ENCODE measurements around the gene LSM6. TPM values are rescaled to one million over a fixed set of nuclear protein-coding genes. Genes with fewer than 3 reads are reported as not detected.

LSM6 gene
- total and polyA plus RNA-seq, 2 donors: 74.8 to 87.8 TPM

GRCh38 chr4:146178126-146178525 lies 2.6 kb downstream of the LSM6 start:
- H3K4me3 ChIP-seq (ENCODE audit: low read length in 2 of 2): no peak overlapping the region
- WGBS: 97% methylated on average over 8 of the region's 8 CpGs
- no peaks in the 10 kb centered on the region for H3K9me3 ChIP-seq (ENCODE audit: control insufficient read depth in 2 of 2, insufficient read depth in 1 of 2, low read length in 1 of 2)
- no peaks in the 10 kb centered on the region for H3K27me3 ChIP-seq (ENCODE audit: control insufficient read depth in 2 of 2, insufficient read depth in 1 of 2, low read length in 1 of 2)
- DNase-seq (ENCODE audit: low read depth in 6 of 9, low spot score in 9 of 9): no peak
- H3K4me1 ChIP-seq (ENCODE audit: control insufficient read depth in 2 of 2, insufficient read depth in 2 of 2, low read length in 2 of 2): peaks cover 3 to 5% of the 10 kb centered on the region in 2 donors
- no peak overlapping the region for H3K27ac ChIP-seq (ENCODE audit: low read depth in 1 of 2, low read length in 1 of 2)
- peaks cover 0 to 9% of the 10 kb centered on the region in 2 donors for H3K36me3 ChIP-seq (ENCODE audit: control insufficient read depth in 2 of 2, insufficient read depth in 2 of 2, low read length in 1 of 2)

- H3K4me1 ChIP-seq (ENCODE audit: control insufficient read depth in 2 of 2, insufficient read depth in 2 of 2, low read length in 2 of 2): peaks cover 3 to 5% of the 10 kb centered on the region in 2 donors
- DNase-seq (ENCODE audit: low read depth in 6 of 9, low spot score in 9 of 9): no peak
- peaks cover 5 to 22% of the 10 kb centered on the region in 2 donors for H3K36me3 ChIP-seq (ENCODE audit: control insufficient read depth in 2 of 2, insufficient read depth in 2 of 2, low read length in 1 of 2)
- 96% methylated on average over 7 of the region's 7 CpGs for WGBS
- H3K27ac ChIP-seq (ENCODE audit: low read depth in 1 of 2, low read length in 1 of 2): no peak overlapping the region
- no peak overlapping the region for H3K4me3 ChIP-seq (ENCODE audit: low read length in 2 of 2)
- H3K9me3 ChIP-seq (ENCODE audit: control insufficient read depth in 2 of 2, insufficient read depth in 1 of 2, low read length in 1 of 2): no peaks in the 10 kb centered on the region
- no peaks in the 10 kb centered on the region for H3K27me3 ChIP-seq (ENCODE audit: control insufficient read depth in 2 of 2, insufficient read depth in 1 of 2, low read length in 1 of 2)
Measured at GRCh38 chr4:146179784-146180370, 4.4 kb downstream of the LSM6 start.

- Histone ChIP-seq H3K4me1 (ENCODE audit: control insufficient read depth in 2 of 2, insufficient read depth in 2 of 2, low read length in 2 of 2) (peaks cover 0 to 3% of the 10 kb centered on the region in 2 donors), H3K4me3 (ENCODE audit: low read length in 2 of 2) (no peak overlapping the region), H3K9me3 (ENCODE audit: control insufficient read depth in 2 of 2, insufficient read depth in 1 of 2, low read length in 1 of 2) (no peaks in the 10 kb centered on the region), H3K27ac (ENCODE audit: low read depth in 1 of 2, low read length in 1 of 2) (no peak overlapping the region), H3K36me3 (ENCODE audit: control insufficient read depth in 2 of 2, insufficient read depth in 2 of 2, low read length in 1 of 2) (peaks cover 6 to 38% of the 10 kb centered on the region in 2 donors), H3K27me3 (ENCODE audit: control insufficient read depth in 2 of 2, insufficient read depth in 1 of 2, low read length in 1 of 2) (no peaks in the 10 kb centered on the region)
- WGBS: over 99% methylated on average over 3 of the region's 3 CpGs
- no peak for DNase-seq (ENCODE audit: low read depth in 6 of 9, low spot score in 9 of 9)
Measured at GRCh38 chr4:146182443-146182842, 6.9 kb downstream of the LSM6 start.

- Histone ChIP-seq H3K36me3 (ENCODE audit: control insufficient read depth in 2 of 2, insufficient read depth in 2 of 2, low read length in 1 of 2) (peaks cover 8 to 42% of the 10 kb centered on the region in 2 donors), H3K4me3 (ENCODE audit: low read length in 2 of 2) (no peak overlapping the region), H3K9me3 (ENCODE audit: control insufficient read depth in 2 of 2, insufficient read depth in 1 of 2, low read length in 1 of 2) (no peaks in the 10 kb centered on the region), H3K27ac (ENCODE audit: low read depth in 1 of 2, low read length in 1 of 2) (no peak overlapping the region), H3K4me1 (ENCODE audit: control insufficient read depth in 2 of 2, insufficient read depth in 2 of 2, low read length in 2 of 2) (no peaks in the 10 kb centered on the region), H3K27me3 (ENCODE audit: control insufficient read depth in 2 of 2, insufficient read depth in 1 of 2, low read length in 1 of 2) (no peaks in the 10 kb centered on the region)
- WGBS: 98% methylated on average over 2 of the region's 2 CpGs
- no peak for DNase-seq (ENCODE audit: low read depth in 6 of 9, low spot score in 9 of 9)
Measured at GRCh38 chr4:146183209-146183608, 7.7 kb downstream of the LSM6 start.

DNA sequence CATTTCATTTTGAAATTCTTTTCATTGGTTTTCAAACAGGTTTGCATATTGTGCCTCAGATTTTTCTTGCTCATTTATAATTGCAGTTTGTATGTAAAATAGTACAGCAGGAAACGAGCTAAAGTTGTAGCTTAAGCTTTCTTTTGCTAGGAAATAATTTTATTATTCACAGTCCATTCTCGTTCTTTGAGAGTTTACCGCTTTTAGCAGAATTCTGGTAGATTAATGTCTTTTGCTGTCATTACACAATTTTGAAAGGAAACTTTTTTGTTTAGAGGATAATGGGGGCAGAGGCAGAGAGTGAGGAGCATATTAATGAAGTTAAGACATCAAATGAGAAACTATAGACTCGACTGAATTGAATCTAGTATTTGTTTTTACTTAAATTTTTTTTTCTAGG lies 10.5 kb downstream of the LSM6 start:
- H3K9me3 ChIP-seq (ENCODE audit: control insufficient read depth in 2 of 2, insufficient read depth in 1 of 2, low read length in 1 of 2): no peaks in the 10 kb centered on the region
- no peaks in the 10 kb centered on the region for H3K4me1 ChIP-seq (ENCODE audit: control insufficient read depth in 2 of 2, insufficient read depth in 2 of 2, low read length in 2 of 2)
- 98% methylated on average over 4 of the region's 4 CpGs for WGBS
- no peak for DNase-seq (ENCODE audit: low read depth in 6 of 9, low spot score in 9 of 9)
- no peaks in the 10 kb centered on the region for H3K27me3 ChIP-seq (ENCODE audit: control insufficient read depth in 2 of 2, insufficient read depth in 1 of 2, low read length in 1 of 2)
- H3K27ac ChIP-seq (ENCODE audit: low read depth in 1 of 2, low read length in 1 of 2): no peak overlapping the region
- H3K36me3 ChIP-seq (ENCODE audit: control insufficient read depth in 2 of 2, insufficient read depth in 2 of 2, low read length in 1 of 2): peaks cover 16 to 59% of the 10 kb centered on the region in 2 donors
- H3K4me3 ChIP-seq (ENCODE audit: low read length in 2 of 2): no peak overlapping the region

DNA sequence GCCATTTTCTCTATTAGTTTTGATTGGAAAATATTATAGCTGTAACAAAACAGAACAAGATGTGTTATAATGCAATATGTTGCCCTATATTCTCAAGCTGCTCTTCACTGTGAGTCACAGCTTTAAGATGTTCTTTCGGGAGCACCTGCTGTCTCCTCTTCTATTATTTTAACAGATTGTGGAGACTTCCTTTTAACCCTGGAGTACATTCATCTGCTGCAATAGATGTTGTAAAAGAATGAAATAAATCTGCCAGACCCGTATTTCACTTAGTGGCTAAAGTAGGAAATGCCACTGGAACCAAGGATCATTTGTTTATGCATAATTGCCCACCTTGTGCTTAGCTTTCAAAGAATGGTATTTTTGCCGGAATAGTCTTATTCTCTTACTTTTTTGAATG lies 11.1 kb downstream of the LSM6 start:
- 98% methylated on average over 3 of the region's 3 CpGs for WGBS
- no peaks in the 10 kb centered on the region for H3K27me3 ChIP-seq (ENCODE audit: control insufficient read depth in 2 of 2, insufficient read depth in 1 of 2, low read length in 1 of 2)
- no peak for DNase-seq (ENCODE audit: low read depth in 6 of 9, low spot score in 9 of 9)
- H3K9me3 ChIP-seq (ENCODE audit: control insufficient read depth in 2 of 2, insufficient read depth in 1 of 2, low read length in 1 of 2): no peaks in the 10 kb centered on the region
- H3K36me3 ChIP-seq (ENCODE audit: control insufficient read depth in 2 of 2, insufficient read depth in 2 of 2, low read length in 1 of 2): peaks cover 16 to 65% of the 10 kb centered on the region in 2 donors
- H3K27ac ChIP-seq (ENCODE audit: low read depth in 1 of 2, low read length in 1 of 2): no peak overlapping the region
- no peaks in the 10 kb centered on the region for H3K4me1 ChIP-seq (ENCODE audit: control insufficient read depth in 2 of 2, insufficient read depth in 2 of 2, low read length in 2 of 2)
- no peak overlapping the region for H3K4me3 ChIP-seq (ENCODE audit: low read length in 2 of 2)

DNA sequence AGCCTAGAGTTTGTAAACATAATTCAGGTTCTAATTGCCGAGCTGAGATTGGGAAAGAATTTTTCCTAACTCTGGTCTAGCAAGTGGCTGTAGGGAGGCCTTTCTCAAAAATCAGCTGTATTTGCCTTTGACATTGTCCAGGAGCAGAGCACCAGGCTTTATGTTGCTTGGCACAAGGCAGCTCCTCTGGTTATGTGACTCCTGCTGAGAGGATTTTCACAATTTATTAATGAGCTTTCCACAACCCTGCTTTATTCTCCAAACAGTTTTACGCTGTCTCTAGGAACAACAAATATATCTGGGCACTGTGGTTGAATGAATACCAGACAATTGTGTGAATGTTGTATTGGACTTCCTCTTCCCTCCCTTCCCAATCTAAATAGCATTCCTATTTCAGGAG lies 14.9 kb downstream of the LSM6 start:
- Histone ChIP-seq H3K4me1 (ENCODE audit: control insufficient read depth in 2 of 2, insufficient read depth in 2 of 2, low read length in 2 of 2) (no peaks in the 10 kb centered on the region), H3K36me3 (ENCODE audit: control insufficient read depth in 2 of 2, insufficient read depth in 2 of 2, low read length in 1 of 2) (peaks cover 17 to 56% of the 10 kb centered on the region in 2 donors)
- WGBS: 96% methylated on average over 2 of the region's 2 CpGs

DNA sequence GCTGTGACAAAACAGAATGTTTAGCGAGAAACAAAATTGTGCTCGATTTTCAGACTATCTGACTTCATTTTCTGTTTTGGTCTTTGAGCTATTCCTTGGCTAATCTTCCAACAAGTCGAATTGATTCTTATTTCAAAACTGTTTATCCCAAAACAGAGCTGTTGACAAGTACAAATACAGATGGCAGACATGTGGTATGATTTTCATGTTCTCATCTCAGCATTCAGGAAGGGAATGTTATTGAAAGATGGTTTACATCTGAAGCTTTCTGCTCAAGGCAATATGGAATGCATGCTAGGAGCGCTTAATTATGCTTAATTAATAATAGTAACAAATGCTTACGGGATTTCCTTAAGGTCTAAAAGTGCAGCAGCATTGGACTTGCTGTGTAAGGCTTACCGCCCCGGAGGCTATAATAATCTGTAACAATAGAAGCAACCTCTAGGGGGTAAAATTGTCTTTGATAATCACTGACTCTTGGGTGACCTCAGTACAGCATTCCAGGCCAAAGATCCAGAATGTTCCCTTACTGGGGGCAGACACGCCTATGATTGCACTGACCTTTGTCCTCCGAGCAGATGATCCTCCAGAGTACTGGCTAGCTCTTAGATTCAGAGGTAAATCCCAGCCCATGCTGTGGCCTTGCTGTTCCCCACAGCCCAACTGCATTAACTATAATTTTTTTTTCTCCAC lies 16.4 kb downstream of the LSM6 start:
- no peak for DNase-seq (ENCODE audit: low read depth in 6 of 9, low spot score in 9 of 9)
- Histone ChIP-seq H3K9me3 (ENCODE audit: control insufficient read depth in 2 of 2, insufficient read depth in 1 of 2, low read length in 1 of 2) (no peaks in the 10 kb centered on the region), H3K27ac (ENCODE audit: low read depth in 1 of 2, low read length in 1 of 2) (no peak overlapping the region), H3K4me1 (ENCODE audit: control insufficient read depth in 2 of 2, insufficient read depth in 2 of 2, low read length in 2 of 2) (no peaks in the 10 kb centered on the region), H3K27me3 (ENCODE audit: control insufficient read depth in 2 of 2, insufficient read depth in 1 of 2, low read length in 1 of 2) (no peaks in the 10 kb centered on the region), H3K36me3 (ENCODE audit: control insufficient read depth in 2 of 2, insufficient read depth in 2 of 2, low read length in 1 of 2) (peaks cover 17 to 48% of the 10 kb centered on the region in 2 donors), H3K4me3 (ENCODE audit: low read length in 2 of 2) (no peak overlapping the region)
- WGBS: 97% methylated on average over 9 of the region's 9 CpGs

More for the DNA sequence above, 14.9 kb downstream of the LSM6 start:
- Histone ChIP-seq H3K27me3 (ENCODE audit: control insufficient read depth in 2 of 2, insufficient read depth in 1 of 2, low read length in 1 of 2) (no peaks in the 10 kb centered on the region), H3K9me3 (ENCODE audit: control insufficient read depth in 2 of 2, insufficient read depth in 1 of 2, low read length in 1 of 2) (no peaks in the 10 kb centered on the region), H3K27ac (ENCODE audit: low read depth in 1 of 2, low read length in 1 of 2) (no peak overlapping the region), H3K4me3 (ENCODE audit: low read length in 2 of 2) (no peak overlapping the region)
- DNase-seq (ENCODE audit: low read depth in 6 of 9, low spot score in 9 of 9): no peak

- Histone ChIP-seq H3K27me3 (ENCODE audit: control insufficient read depth in 2 of 2, insufficient read depth in 1 of 2, low read length in 1 of 2) (no peaks in the 10 kb centered on the region), H3K27ac (ENCODE audit: low read depth in 1 of 2, low read length in 1 of 2) (no peak overlapping the region), H3K9me3 (ENCODE audit: control insufficient read depth in 2 of 2, insufficient read depth in 1 of 2, low read length in 1 of 2) (no peaks in the 10 kb centered on the region), H3K4me1 (ENCODE audit: control insufficient read depth in 2 of 2, insufficient read depth in 2 of 2, low read length in 2 of 2) (no peaks in the 10 kb centered on the region), H3K36me3 (ENCODE audit: control insufficient read depth in 2 of 2, insufficient read depth in 2 of 2, low read length in 1 of 2) (peaks cover 14 to 34% of the 10 kb centered on the region in 2 donors), H3K4me3 (ENCODE audit: low read length in 2 of 2) (no peak overlapping the region)
- DNase-seq (ENCODE audit: low read depth in 6 of 9, low spot score in 9 of 9): no peak
- 95% methylated on average over 5 of the region's 5 CpGs for WGBS
Measured at GRCh38 chr4:146193628-146194027, 18.1 kb downstream of the LSM6 start.
